IMR-90 (cell line): Measurements from ENCODE around the gene C1orf159. TPM values are rescaled to one million over a fixed set of nuclear protein-coding genes. Genes with fewer than 3 reads are reported as not detected.

Experiments used
- ATAC-seq: fragments of 200-7000 bp; cut with Tn5 transposase; 2 replicates; pipeline ENCODE4 v1.9.1; 2020; ENCODE audit warnings: low read depth, mild to moderate bottlenecking, moderate library complexity
- BruUV-seq: library from RNA; stranded (reverse); fragments of 400-500 nt; replicated peaks from 2 replicates; lab custom pipeline; 2021; lab: Mats Ljungman, UMichigan
- CTCF ChIA-PET: fragments of 300-600 bp; formaldehyde crosslinking; extraction: SDS; loops from one replicate; lab custom pipeline; 2021; ENCODE audit warnings: antibody characterized with exemption; lab: Yijun Ruan, JAX
- POLR2A ChIA-PET: fragments of 300-600 bp; sonication (Branson Sonifier 250); formaldehyde crosslinking; loops from one replicate; lab custom pipeline; 2022; ENCODE audit warnings: antibody characterized with exemption; ENCODE audit not compliant: unreplicated experiment; lab: Charles Lee
- DNase-seq: peaks from one replicate; pipeline ENCODE4 v3.0.0; 2013
- H2AFZ ChIP-seq: replicated peaks from 2 replicates; pipeline ENCODE3; 2013; ENCODE audit warnings: low read length, mild to moderate bottlenecking; ENCODE audit not compliant: poor library complexity
- H2AK5ac ChIP-seq: 2 replicates; pipeline ENCODE4 v1.6.1; 2013; ENCODE audit warnings: low read depth, low read length, inconsistent platforms
- H2AK9ac ChIP-seq: replicated peaks from 2 replicates; pipeline ENCODE3; 2013; ENCODE audit warnings: mild to moderate bottlenecking, low read depth, low read length, moderate library complexity; ENCODE audit not compliant: poor library complexity
- H2BK120ac ChIP-seq: 2 replicates; pipeline ENCODE4 v1.6.1; 2013; ENCODE audit warnings: low read depth, low read length, inconsistent platforms
- H2BK15ac ChIP-seq: 3 replicates; pipeline ENCODE4 v1.6.1; 2013; ENCODE audit warnings: low read depth, low read length, inconsistent platforms
- H2BK20ac ChIP-seq: 2 replicates; pipeline ENCODE4 v1.6.1; 2013; ENCODE audit warnings: low read depth, mild to moderate bottlenecking, inconsistent platforms, low read length, moderate library complexity
- H2BK5ac ChIP-seq: 2 replicates; pipeline ENCODE4 v1.6.1; 2013; ENCODE audit warnings: mild to moderate bottlenecking, low read depth, low read length, inconsistent platforms; ENCODE audit not compliant: poor library complexity, severe bottlenecking
- H3K14ac ChIP-seq: replicated peaks from 2 replicates; pipeline ENCODE4 v1.6.1; 2013; ENCODE audit warnings: low read depth, low read length, inconsistent platforms
- H3K18ac ChIP-seq: 2 replicates; pipeline ENCODE4 v1.6.1; 2013; ENCODE audit warnings: low read depth, low read length, control low read depth
- H3K23ac ChIP-seq: 2 replicates; pipeline ENCODE4 v1.6.1; 2013; ENCODE audit warnings: low read depth, low read length, inconsistent platforms
- H3K27ac ChIP-seq: 2 replicates; pipeline ENCODE4 v1.5.1; 2013; ENCODE audit warnings: mild to moderate bottlenecking, control low read depth, low read length; ENCODE audit not compliant: insufficient read depth
- H3K27me3 ChIP-seq: 2 replicates; pipeline ENCODE4 v1.6.1; 2013; ENCODE audit warnings: low read length; ENCODE audit not compliant: control insufficient read depth, insufficient read depth
- H3K36me3 ChIP-seq: 2 replicates; pipeline ENCODE4 v1.6.1; 2013; ENCODE audit warnings: low read length, mixed read lengths; ENCODE audit not compliant: control insufficient read depth, insufficient read depth
- H3K4ac ChIP-seq: 2 replicates; pipeline ENCODE4 v1.6.1; 2013; ENCODE audit warnings: low read depth, low read length, inconsistent platforms
- H3K4me1 ChIP-seq: 2 replicates; pipeline ENCODE4 v1.6.1; 2013; ENCODE audit warnings: low read length, mixed read lengths; ENCODE audit not compliant: control insufficient read depth, insufficient read depth
- H3K4me2 ChIP-seq: 2 replicates; pipeline ENCODE4 v1.6.1; 2013; ENCODE audit warnings: low read depth, mild to moderate bottlenecking, control low read depth, low read length, moderate library complexity
- H3K4me3 ChIP-seq: 2 replicates; pipeline ENCODE4 v1.5.1; 2013; ENCODE audit warnings: low read depth, mild to moderate bottlenecking, control low read depth, low read length, moderate library complexity; ENCODE audit not compliant: insufficient read depth
- H3K56ac ChIP-seq: 2 replicates; pipeline ENCODE4 v1.6.1; 2013; ENCODE audit warnings: low read length, inconsistent platforms; ENCODE audit not compliant: insufficient read depth; ENCODE audit errors: extremely low read depth
- H3K79me1 ChIP-seq, 2 experiments: 2 replicates each; pipeline ENCODE4 v1.6.1; 2013; ENCODE audit warnings: low read length in 2 of 2, inconsistent platforms in 1 of 2, low read depth in 1 of 2
- H3K9ac ChIP-seq: 2 replicates; pipeline ENCODE4 v1.6.1; 2013; ENCODE audit warnings: low read depth, low read length, control low read depth
- H3K9me1 ChIP-seq: 2 replicates; pipeline ENCODE4 v1.6.1; 2013; ENCODE audit warnings: low read length, inconsistent platforms; ENCODE audit not compliant: insufficient read depth
- H3K9me3 ChIP-seq: 2 replicates; pipeline ENCODE4 v1.6.1; 2013; ENCODE audit warnings: low read length; ENCODE audit not compliant: control insufficient read depth, insufficient read depth
- H4K20me1 ChIP-seq: 2 replicates; pipeline ENCODE4 v1.6.1; 2013; ENCODE audit warnings: low read length, inconsistent platforms; ENCODE audit not compliant: insufficient read depth
- H4K5ac ChIP-seq: 2 replicates; pipeline ENCODE4 v1.6.1; 2013; ENCODE audit warnings: mild to moderate bottlenecking, low read depth, low read length, control low read depth
- H4K8ac ChIP-seq, 2 experiments: 2 replicates each; pipeline ENCODE4 v1.6.1; 2013; ENCODE audit warnings: low read depth in 2 of 2, low read length in 2 of 2, control low read depth in 1 of 2, inconsistent platforms in 1 of 2
- H4K91ac ChIP-seq: 2 replicates; pipeline ENCODE4 v1.6.1; 2013; ENCODE audit warnings: low read depth, low read length, inconsistent platforms; ENCODE audit not compliant: insufficient read depth
- BHLHE40 ChIP-seq: fragments of 150-350 bp; IDR thresholded peaks from 2 replicates; pipeline ENCODE4 v1.6.1; 2016; ENCODE audit warnings: mild to moderate bottlenecking, low read depth, low read length
- CEBPB ChIP-seq: IDR thresholded peaks from 2 replicates; pipeline ENCODE4 v1.6.1; 2012; ENCODE audit warnings: low read depth, low read length, improper control_type of control experiment
- FOS ChIP-seq: fragments of 150-350 bp; IDR thresholded peaks from 2 replicates; pipeline ENCODE4 v1.6.1; 2016; ENCODE audit warnings: low read depth, low read length
- MAZ ChIP-seq: IDR thresholded peaks from 2 replicates; pipeline ENCODE4 v1.6.1; 2012; ENCODE audit warnings: low read depth, mild to moderate bottlenecking, low read length, improper control_type of control experiment, moderate library complexity, borderline replicate concordance
- MXI1 ChIP-seq: IDR thresholded peaks from 2 replicates; pipeline ENCODE4 v1.6.1; 2012; ENCODE audit warnings: low read depth, mild to moderate bottlenecking, low read length, moderate library complexity, borderline replicate concordance
- RAD21 ChIP-seq: IDR thresholded peaks from 2 replicates; pipeline ENCODE4 v1.6.1; 2012; ENCODE audit warnings: low read length, improper control_type of control experiment
- RFX5 ChIP-seq: IDR thresholded peaks from 2 replicates; pipeline ENCODE4 v1.8.0; 2012; ENCODE audit warnings: low read depth, mild to moderate bottlenecking, low read length, moderate library complexity
- SMC3 ChIP-seq: fragments of 150-350 bp; IDR thresholded peaks from 2 replicates; pipeline ENCODE4 v1.6.1; 2016; ENCODE audit warnings: low read depth, mild to moderate bottlenecking, antibody characterized with exemption, low read length, moderate library complexity
- WGBS, 2 experiments: methylation state at CpG; one replicate each; pipeline versions ENCODE4 v1.1.5 to v1.1.7; 2013; ENCODE audit warnings: missing lambda C conversion rate in 2 of 2; ENCODE audit not compliant: insufficient read length in 1 of 2; ENCODE audit errors: extremely low coverage in 2 of 2; 5-methylcytosine and 5-hydroxymethylcytosine counted together
- dilution Hi-C: fragments of 300-500 bp; cut with HindIII; formaldehyde crosslinking; loops from one replicate; pipeline ENCODE4 v1.14.3; 2018; ENCODE audit warnings: low sequenced_read_pairs; ENCODE audit not compliant: unreplicated experiment
- in situ Hi-C: fragments of 300-500 bp; cut with MboI; formaldehyde crosslinking; loops from 3 replicates; pipeline ENCODE4 v1.14.3; 2019; ENCODE audit warnings: low sequenced_read_pairs, inconsistent platforms, mixed read lengths
- intact Hi-C: fragments of 100-400 bp; cut with micrococcal nuclease; formaldehyde crosslinking; loops from 2 replicates; pipeline ENCODE4 v1.10.0; 2022
- polyA plus RNA-seq, 3 experiments: library from polyadenylated mRNA; depleted of rRNA; stranded (reverse); fragments of >200 nt; gene quantifications; 2 replicates each; pipeline ENCODE4 v1.2.3, GENCODE V29; 2012; ENCODE audit warnings: low replicate concordance in 1 of 3
- total RNA-seq: library from RNA; depleted of rRNA; stranded (reverse); fragments of >200 nt; gene quantifications from 2 replicates; pipeline ENCODE4 v1.2.3, GENCODE V29; 2012
- TF ChIP-seq, protein P1 (sequence below): conservative IDR thresholded peaks from 2 replicates; pipeline ENCODE4 v1.5.1; 2012; ENCODE audit warnings: mild to moderate bottlenecking, low read depth, low read length, improper control_type of control experiment
- TF ChIP-seq, protein P2 (sequence below): fragments of 150-350 bp; IDR thresholded peaks from 2 replicates; pipeline ENCODE4 v1.6.1; 2016; ENCODE audit warnings: low read depth, mild to moderate bottlenecking, low read length, moderate library complexity, borderline replicate concordance

The C1orf159 gene
- total and polyA plus RNA-seq, 2 of the 4 experiments (the other 2 are of a cell fraction): 2.9 to 12.6 TPM

GRCh38 chr1:1082239-1082775 lies 33.6 kb downstream of the C1orf159 start (continued):
- TF ChIP-seq, protein P1, sequence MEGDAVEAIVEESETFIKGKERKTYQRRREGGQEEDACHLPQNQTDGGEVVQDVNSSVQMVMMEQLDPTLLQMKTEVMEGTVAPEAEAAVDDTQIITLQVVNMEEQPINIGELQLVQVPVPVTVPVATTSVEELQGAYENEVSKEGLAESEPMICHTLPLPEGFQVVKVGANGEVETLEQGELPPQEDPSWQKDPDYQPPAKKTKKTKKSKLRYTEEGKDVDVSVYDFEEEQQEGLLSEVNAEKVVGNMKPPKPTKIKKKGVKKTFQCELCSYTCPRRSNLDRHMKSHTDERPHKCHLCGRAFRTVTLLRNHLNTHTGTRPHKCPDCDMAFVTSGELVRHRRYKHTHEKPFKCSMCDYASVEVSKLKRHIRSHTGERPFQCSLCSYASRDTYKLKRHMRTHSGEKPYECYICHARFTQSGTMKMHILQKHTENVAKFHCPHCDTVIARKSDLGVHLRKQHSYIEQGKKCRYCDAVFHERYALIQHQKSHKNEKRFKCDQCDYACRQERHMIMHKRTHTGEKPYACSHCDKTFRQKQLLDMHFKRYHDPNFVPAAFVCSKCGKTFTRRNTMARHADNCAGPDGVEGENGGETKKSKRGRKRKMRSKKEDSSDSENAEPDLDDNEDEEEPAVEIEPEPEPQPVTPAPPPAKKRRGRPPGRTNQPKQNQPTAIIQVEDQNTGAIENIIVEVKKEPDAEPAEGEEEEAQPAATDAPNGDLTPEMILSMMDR: no peak

- H3K9ac ChIP-seq: no peak overlapping the region
- no peak overlapping the region for H4K91ac ChIP-seq
- peaks cover 11% of the 10 kb centered on the region for H3K4me1 ChIP-seq
- H2AK5ac ChIP-seq: no peak overlapping the region
- peaks cover 3% of the 10 kb centered on the region for H4K20me1 ChIP-seq
- no peak overlapping the region for H2BK5ac ChIP-seq
- ChIA-PET CTCF (no interaction called here), POLR2A (no interaction called here)
- dilution Hi-C loops (no loop called here), intact Hi-C loops (no loop called here), in situ Hi-C loops (no loop called here)
- H3K27ac ChIP-seq: no peak overlapping the region
- TF ChIP-seq, protein P2, sequence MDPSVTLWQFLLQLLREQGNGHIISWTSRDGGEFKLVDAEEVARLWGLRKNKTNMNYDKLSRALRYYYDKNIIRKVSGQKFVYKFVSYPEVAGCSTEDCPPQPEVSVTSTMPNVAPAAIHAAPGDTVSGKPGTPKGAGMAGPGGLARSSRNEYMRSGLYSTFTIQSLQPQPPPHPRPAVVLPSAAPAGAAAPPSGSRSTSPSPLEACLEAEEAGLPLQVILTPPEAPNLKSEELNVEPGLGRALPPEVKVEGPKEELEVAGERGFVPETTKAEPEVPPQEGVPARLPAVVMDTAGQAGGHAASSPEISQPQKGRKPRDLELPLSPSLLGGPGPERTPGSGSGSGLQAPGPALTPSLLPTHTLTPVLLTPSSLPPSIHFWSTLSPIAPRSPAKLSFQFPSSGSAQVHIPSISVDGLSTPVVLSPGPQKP: no peak
- no peak for TF ChIP-seq RFX5
- TF ChIP-seq BHLHE40: no peak
- no peak for TF ChIP-seq MXI1
- no peak for TF ChIP-seq FOS
- TF ChIP-seq RAD21: no peak
- no peak for TF ChIP-seq MAZ
- TF ChIP-seq SMC3: no peak
- no peak for TF ChIP-seq CEBPB
- H3K9me3 ChIP-seq: no peaks in the 10 kb centered on the region
- H4K8ac ChIP-seq: no peak overlapping the region
- H2BK20ac ChIP-seq: no peak overlapping the region
- no peak overlapping the region for H3K4me3 ChIP-seq
- H3K9me1 ChIP-seq: no peaks in the 10 kb centered on the region
- 96% methylated on average over 28 of the region's 52 CpGs; no CpG with 5 or more reads in 1 of the 2 experiments for WGBS, 2 experiments
- DNase-seq (no peak), ATAC-seq (no peak)
- no peak overlapping the region for H2AFZ ChIP-seq
- H4K5ac ChIP-seq: no peak overlapping the region
- no peaks in the 10 kb centered on the region for H3K27me3 ChIP-seq
- H3K36me3 ChIP-seq: peaks cover 4% of the 10 kb centered on the region
- no peak overlapping the region for H3K23ac ChIP-seq
- H2BK120ac ChIP-seq: no peak overlapping the region
- no peak overlapping the region for H3K4me2 ChIP-seq
- no peak overlapping the region for H3K18ac ChIP-seq
- no peak overlapping the region for H3K4ac ChIP-seq
- no peak overlapping the region for H3K56ac ChIP-seq
- no peak overlapping the region for H2AK9ac ChIP-seq
- no peaks in the 10 kb centered on the region for H3K79me1 ChIP-seq
- BruUV-seq: no TSS peak
- no peak overlapping the region for H3K14ac ChIP-seq
- H2BK15ac ChIP-seq: no peak overlapping the region
These were observed 34.3 kb downstream of the C1orf159 start for GRCh38 chr1:1081311-1082238.
